CD4-positive, alpha-beta T cell (primary cell): ENCODE data around the gene NOS1AP. TPM values are rescaled to one million over a fixed set of nuclear protein-coding genes. Genes with fewer than 3 reads are reported as not detected.

Experiments used
- ATAC-seq: fragments of 200-7000 bp; cut with Tn5 transposase; one replicate; pipeline ENCODE4 v1.10.0; 2022; ENCODE audit warnings: mild to moderate bottlenecking; ENCODE audit not compliant: poor library complexity
- CTCF ChIA-PET: fragments of 350-600 bp; sonication (Branson Sonifier 250); formaldehyde crosslinking; loops from one replicate; lab custom pipeline; 2021; ENCODE audit warnings: antibody characterized with exemption, inconsistent platforms; lab: Charles Lee
- POLR2A ChIA-PET: fragments of 350-600 bp; sonication (Branson Sonifier 250); formaldehyde crosslinking; loops from one replicate; lab custom pipeline; 2021; ENCODE audit warnings: antibody characterized with exemption, inconsistent platforms; lab: Charles Lee
- DNase-seq, 14 experiments: peaks; one replicate each; pipeline ENCODE4 v3.0.0-alpha.2; 2013 to 2020; ENCODE audit warnings: mixed read lengths in 2 of 14
- H3K27ac ChIP-seq, 2 donors: one replicate each; pipeline versions ENCODE4 v1.5.1 to v1.7.0; 2013; ENCODE audit warnings: low read length in 2 of 2, low read depth in 1 of 2, mild to moderate bottlenecking in 1 of 2
- H3K27me3 ChIP-seq, 2 experiments: 1 replicate in 1 of 2; 2 replicates in 1 of 2; pipeline versions ENCODE4 v1.6.1 to v1.7.0; 2013; ENCODE audit warnings: low read length in 2 of 2, control low read depth in 1 of 2, mild to moderate bottlenecking in 1 of 2, moderate library complexity in 1 of 2; ENCODE audit not compliant: insufficient read depth in 2 of 2, control insufficient read depth in 1 of 2
- H3K36me3 ChIP-seq: one replicate; pipeline ENCODE4 v1.6.1; 2013; ENCODE audit warnings: low read length, control low read depth; ENCODE audit not compliant: insufficient read depth
- H3K4me1 ChIP-seq: one replicate; pipeline ENCODE4 v1.6.1; 2013; ENCODE audit warnings: low read length, control low read depth; ENCODE audit not compliant: insufficient read depth
- H3K4me3 ChIP-seq: one replicate; pipeline ENCODE4 v1.5.1; 2013; ENCODE audit warnings: mild to moderate bottlenecking, low read length, moderate library complexity
- H3K9me3 ChIP-seq, 2 experiments: 1 replicate in 1 of 2; 2 replicates in 1 of 2; pipeline versions ENCODE4 v1.6.1 to v1.7.0; 2013; ENCODE audit warnings: low read length in 2 of 2, mild to moderate bottlenecking in 2 of 2, control low read depth in 1 of 2, moderate library complexity in 1 of 2; ENCODE audit not compliant: control insufficient read depth in 1 of 2, insufficient read depth in 1 of 2
- H3K27ac Mint-ChIP-seq: one replicate; pipeline ENCODE4 v1.8.0; 2020; ENCODE audit warnings: mixed read lengths
- H3K27me3 Mint-ChIP-seq: one replicate; pipeline ENCODE4 v1.8.0; 2021; ENCODE audit warnings: mixed read lengths
- H3K36me3 Mint-ChIP-seq: one replicate; pipeline ENCODE4 v1.8.0; 2021; ENCODE audit warnings: low read depth, mixed read lengths
- H3K4me1 Mint-ChIP-seq: one replicate; pipeline ENCODE4 v1.8.0; 2021; ENCODE audit warnings: low read depth, mixed read lengths
- H3K4me3 Mint-ChIP-seq: one replicate; pipeline ENCODE4 v1.8.0; 2020; ENCODE audit warnings: mild to moderate bottlenecking, mixed read lengths
- H3K9me3 Mint-ChIP-seq: one replicate; pipeline ENCODE4 v1.8.0; 2020; ENCODE audit warnings: mixed read lengths
- intact Hi-C, 2 experiments: fragments of 100-400 bp; cut with DNase I in 1 of 2; cut with micrococcal nuclease in 1 of 2; formaldehyde crosslinking; loops; one replicate each; pipeline versions ENCODE4 v1.15.1 to v1.9.0; 2023 to 2025; cut with DNase I, micrococcal nuclease
- total RNA-seq, 174 experiments: library from RNA in 2 of 174; stranded (reverse) in 2 of 174; gene quantifications; one replicate each; pipeline ENCODE4 v1.2.3 and lab custom pipeline; 2021 to 2026
- TF ChIP-seq, protein P1 (sequence below): fragments of 200-600 bp; IDR thresholded peaks from one replicate; pipeline ENCODE4 v1.8.0; 2022; ENCODE audit warnings: antibody characterized with exemption, mild to moderate bottlenecking

The NOS1AP gene
- total RNA-seq, 2 experiments from 2014 or later, result not detected

DNA sequence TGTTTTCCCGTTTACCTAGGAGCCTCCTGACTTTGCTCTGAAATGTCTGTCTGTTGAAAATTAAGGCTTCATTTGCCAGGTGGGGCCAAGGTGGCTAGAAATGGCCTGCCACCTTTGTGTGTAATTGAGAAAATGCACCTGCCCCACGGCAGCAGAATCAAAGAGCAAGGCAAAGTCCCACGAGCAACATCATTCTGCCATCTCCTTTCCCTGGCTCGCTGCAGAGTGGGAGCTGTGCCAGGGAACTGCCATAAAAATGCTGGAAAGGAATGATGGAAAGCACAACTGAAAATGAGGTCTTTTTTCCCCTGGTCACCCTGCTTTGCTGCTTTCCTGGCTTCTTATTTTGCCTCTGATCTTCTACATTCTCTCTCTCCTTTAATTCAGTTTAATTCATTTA lies 40.3 kb upstream of the NOS1AP start:
- H3K9me3 Mint-ChIP-seq, result no peaks in the 10 kb centered on the region
- TF ChIP-seq, protein P1, sequence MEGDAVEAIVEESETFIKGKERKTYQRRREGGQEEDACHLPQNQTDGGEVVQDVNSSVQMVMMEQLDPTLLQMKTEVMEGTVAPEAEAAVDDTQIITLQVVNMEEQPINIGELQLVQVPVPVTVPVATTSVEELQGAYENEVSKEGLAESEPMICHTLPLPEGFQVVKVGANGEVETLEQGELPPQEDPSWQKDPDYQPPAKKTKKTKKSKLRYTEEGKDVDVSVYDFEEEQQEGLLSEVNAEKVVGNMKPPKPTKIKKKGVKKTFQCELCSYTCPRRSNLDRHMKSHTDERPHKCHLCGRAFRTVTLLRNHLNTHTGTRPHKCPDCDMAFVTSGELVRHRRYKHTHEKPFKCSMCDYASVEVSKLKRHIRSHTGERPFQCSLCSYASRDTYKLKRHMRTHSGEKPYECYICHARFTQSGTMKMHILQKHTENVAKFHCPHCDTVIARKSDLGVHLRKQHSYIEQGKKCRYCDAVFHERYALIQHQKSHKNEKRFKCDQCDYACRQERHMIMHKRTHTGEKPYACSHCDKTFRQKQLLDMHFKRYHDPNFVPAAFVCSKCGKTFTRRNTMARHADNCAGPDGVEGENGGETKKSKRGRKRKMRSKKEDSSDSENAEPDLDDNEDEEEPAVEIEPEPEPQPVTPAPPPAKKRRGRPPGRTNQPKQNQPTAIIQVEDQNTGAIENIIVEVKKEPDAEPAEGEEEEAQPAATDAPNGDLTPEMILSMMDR, result no peak
- intact Hi-C loops, result no loop called here
- no peak overlapping the region for H3K27ac Mint-ChIP-seq
- CTCF ChIA-PET, result no interaction called here
- POLR2A ChIA-PET, result no interaction called here
- peaks cover 52% of the 10 kb centered on the region for H3K27me3 Mint-ChIP-seq
- Histone ChIP-seq H3K4me1 (peaks cover 5% of the 10 kb centered on the region), H3K36me3 (no peaks in the 10 kb centered on the region), H3K27ac (no peak overlapping the region), H3K27me3 (peaks cover 9 to 23% of the 10 kb centered on the region in 2 experiments), H3K4me3 (no peak overlapping the region), H3K9me3 (no peaks in the 10 kb centered on the region)
- ATAC-seq (no peak), DNase-seq (no peak)
- H3K36me3 Mint-ChIP-seq, result no peaks in the 10 kb centered on the region
- H3K4me1 Mint-ChIP-seq, result peaks cover 5% of the 10 kb centered on the region
- H3K4me3 Mint-ChIP-seq, result no peak overlapping the region

DNA sequence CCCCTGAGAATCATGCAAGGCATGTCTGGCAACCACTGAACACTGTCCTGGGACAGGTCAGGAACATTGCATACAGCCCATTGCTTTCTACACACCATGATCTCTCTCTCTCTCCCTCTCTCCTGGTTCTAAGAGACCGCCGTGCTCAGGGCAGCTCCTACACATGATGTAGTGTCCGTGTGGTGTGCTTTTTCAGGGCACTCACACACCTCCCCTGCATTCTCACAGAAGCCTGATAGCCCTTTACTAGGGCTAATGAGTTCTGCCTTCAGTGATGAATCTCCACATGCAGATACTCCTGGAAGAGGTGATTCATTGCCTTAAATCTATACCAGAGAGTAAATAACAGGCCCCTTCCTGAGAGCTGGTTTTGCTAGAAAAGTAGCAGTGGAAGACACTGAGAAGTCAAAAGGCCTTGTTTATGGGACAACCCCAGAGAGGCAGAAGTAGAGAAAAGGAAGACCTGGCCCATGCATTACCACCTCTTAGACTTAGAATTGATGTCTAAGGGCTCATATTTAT lies 38.7 kb upstream of the NOS1AP start:
- H3K9me3 Mint-ChIP-seq, result no peaks in the 10 kb centered on the region
- no peak overlapping the region for H3K4me3 Mint-ChIP-seq
- DNase-seq, result no peak
- no peak overlapping the region for H3K27ac ChIP-seq
- no peak overlapping the region for H3K4me3 ChIP-seq
- ChIA-PET POLR2A (no interaction called here), CTCF (no interaction called here)
- no peaks in the 10 kb centered on the region for H3K4me1 Mint-ChIP-seq
- TF ChIP-seq, protein P1, result no peak
- no peak overlapping the region for H3K27ac Mint-ChIP-seq
- H3K9me3 ChIP-seq, result no peaks in the 10 kb centered on the region
- peaks cover 42% of the 10 kb centered on the region for H3K27me3 Mint-ChIP-seq
- H3K36me3 ChIP-seq, result no peaks in the 10 kb centered on the region
- peaks cover 4 to 15% of the 10 kb centered on the region in 2 experiments for H3K27me3 ChIP-seq
- no peaks in the 10 kb centered on the region for H3K36me3 Mint-ChIP-seq
- no peak for ATAC-seq
- H3K4me1 ChIP-seq, result no peaks in the 10 kb centered on the region
- intact Hi-C loops, result loop anchor here in 1 of 2 experiments (10.0 kb wide), 1 partner anchor 546 kb away; no protein-coding TSS in a partner anchor

DNA sequence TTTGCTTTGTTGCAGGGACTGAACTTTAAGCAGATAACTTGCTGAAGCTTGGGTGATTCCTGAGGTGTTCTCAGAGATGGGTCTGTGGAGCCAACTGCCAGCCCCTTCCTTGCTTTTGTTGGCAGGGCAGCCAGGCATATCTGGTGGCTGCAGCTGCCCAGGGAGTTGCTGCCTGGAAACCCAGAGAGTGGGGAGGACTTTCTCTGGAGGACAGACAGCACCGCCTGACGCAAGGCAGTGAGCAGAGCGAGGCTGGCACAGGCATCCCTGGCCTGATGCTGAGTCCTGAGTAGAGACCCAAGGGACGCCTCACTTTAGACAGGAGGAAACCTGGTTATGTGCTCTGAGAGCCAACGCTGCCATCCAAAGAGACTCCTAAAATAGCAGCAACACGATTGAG lies 36.1 kb upstream of the NOS1AP start:
- Mint-ChIP-seq H3K27me3 (peaks cover 23% of the 10 kb centered on the region), H3K27ac (no peak overlapping the region), H3K4me1 (no peaks in the 10 kb centered on the region), H3K4me3 (no peak overlapping the region), H3K9me3 (no peaks in the 10 kb centered on the region), H3K36me3 (no peaks in the 10 kb centered on the region)
- H3K27ac ChIP-seq, result no peak overlapping the region
- H3K4me3 ChIP-seq, result no peak overlapping the region
- no peak for ATAC-seq
- POLR2A ChIA-PET, result no interaction called here
- TF ChIP-seq, protein P1, result no peak
- H3K36me3 ChIP-seq, result no peaks in the 10 kb centered on the region
- no peak for DNase-seq
- CTCF ChIA-PET, result no interaction called here
- intact Hi-C loops, result loop anchor here in 1 of 2 experiments (10.0 kb wide), 1 partner anchor 549 kb away; no protein-coding TSS in a partner anchor
- peaks cover 4 to 11% of the 10 kb centered on the region in 2 experiments for H3K27me3 ChIP-seq
- H3K9me3 ChIP-seq, result no peaks in the 10 kb centered on the region
- H3K4me1 ChIP-seq, result peaks cover 5% of the 10 kb centered on the region
